Activated CD4-positive, alpha-beta T cell treated with anti-CD3 and anti-CD28 coated beads, Interleukin-2, amount 50 U/mL, for 4 hours (primary cell): ENCODE data around the gene KRTAP9-8.
"Not testable (repeated sequence)": the region's sequence is repeated elsewhere in the genome, so short reads cannot be mapped to it uniquely, and the experiment has no call there.

Source experiments
- DNase-seq, 2 experiments: peaks; one replicate each; pipeline ENCODE4 v3.0.0-alpha.2; 2020

Gene KRTAP9-8

GRCh38 chr17:41256291-41256685 lies 18.5 kb downstream of the KRTAP9-8 start:
- no peak for DNase-seq

- no peak for DNase-seq
Measured at GRCh38 chr17:41258406-41258805, 20.6 kb downstream of the KRTAP9-8 start.

- no peak for DNase-seq
Measured at GRCh38 chr17:41263212-41263611, 25.4 kb downstream of the KRTAP9-8 start.

DNA sequence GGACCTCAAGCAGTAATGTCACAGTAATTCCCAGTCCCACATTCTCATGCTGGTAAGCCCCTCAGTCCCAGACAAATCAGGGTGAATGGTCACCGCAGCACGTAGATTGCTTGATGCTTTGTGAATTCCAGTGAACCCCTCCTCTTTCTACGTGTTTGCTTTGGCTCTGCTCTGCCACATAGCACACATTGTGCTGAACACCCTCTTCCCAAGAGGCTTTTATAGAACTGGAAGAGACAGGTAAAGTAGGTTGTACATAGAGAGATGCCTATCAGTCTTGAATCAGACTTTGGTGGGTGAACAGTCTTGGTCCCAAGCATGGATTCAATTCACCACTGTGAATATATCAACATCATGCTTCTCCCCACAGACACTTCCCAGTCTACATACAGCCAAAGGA lies 26.8 kb downstream of the KRTAP9-8 start:
- no peak for DNase-seq

GRCh38 chr17:41265078-41265477 lies 27.3 kb downstream of the KRTAP9-8 start, which contains the start of gene KRTAP9-6:
Gene KRTAP9-6, plus strand, starts transcription at chr17:41265378. Its CDS starts 0 bp downstream, at chr17:41265378.
- no peak for DNase-seq

GRCh38 chr17:41267711-41268110 lies 29.9 kb downstream of the KRTAP9-8 start:
- DNase-seq: no peak

DNA sequence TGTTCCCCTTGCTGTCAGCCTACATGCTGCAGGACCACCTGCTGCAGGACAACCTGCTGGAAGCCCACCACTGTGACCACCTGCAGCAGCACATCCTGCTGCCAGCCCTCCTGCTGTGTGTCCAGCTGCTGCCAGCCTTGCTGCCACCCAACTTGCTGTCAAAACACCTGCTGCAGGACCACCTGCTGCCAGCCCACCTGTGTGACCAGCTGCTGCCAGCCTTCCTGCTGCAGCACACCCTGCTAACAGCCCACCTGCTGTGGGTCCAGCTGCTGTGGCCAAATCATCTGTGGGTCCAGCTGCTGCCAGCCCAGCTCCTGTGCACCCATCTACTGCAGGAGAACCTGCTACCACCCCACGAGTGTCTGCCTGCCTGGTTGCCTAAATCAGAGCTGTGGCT lies 33.5 kb downstream of the KRTAP9-8 start:
- DNase-seq: not testable (repeated sequence)

DNA sequence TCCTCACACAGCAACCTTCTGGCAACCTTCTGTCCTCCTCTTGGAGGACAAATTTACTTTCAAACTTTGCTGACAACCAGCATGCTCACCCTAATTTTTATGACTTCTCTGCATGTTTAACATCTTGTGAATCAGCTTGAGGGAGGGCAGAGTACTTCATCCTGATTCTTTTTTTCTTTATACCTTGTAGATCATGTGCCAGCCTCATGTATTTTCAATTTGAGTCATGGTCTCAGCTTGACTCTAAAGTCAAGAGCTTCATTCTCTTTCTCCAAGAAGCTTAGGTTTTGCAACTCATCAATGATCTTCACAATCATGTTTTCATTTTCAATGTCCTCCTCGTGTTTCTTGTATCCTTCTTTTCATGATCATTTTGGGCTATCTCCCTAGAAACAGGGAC lies 34.1 kb downstream of the KRTAP9-8 start:
- no peak for DNase-seq

DNA sequence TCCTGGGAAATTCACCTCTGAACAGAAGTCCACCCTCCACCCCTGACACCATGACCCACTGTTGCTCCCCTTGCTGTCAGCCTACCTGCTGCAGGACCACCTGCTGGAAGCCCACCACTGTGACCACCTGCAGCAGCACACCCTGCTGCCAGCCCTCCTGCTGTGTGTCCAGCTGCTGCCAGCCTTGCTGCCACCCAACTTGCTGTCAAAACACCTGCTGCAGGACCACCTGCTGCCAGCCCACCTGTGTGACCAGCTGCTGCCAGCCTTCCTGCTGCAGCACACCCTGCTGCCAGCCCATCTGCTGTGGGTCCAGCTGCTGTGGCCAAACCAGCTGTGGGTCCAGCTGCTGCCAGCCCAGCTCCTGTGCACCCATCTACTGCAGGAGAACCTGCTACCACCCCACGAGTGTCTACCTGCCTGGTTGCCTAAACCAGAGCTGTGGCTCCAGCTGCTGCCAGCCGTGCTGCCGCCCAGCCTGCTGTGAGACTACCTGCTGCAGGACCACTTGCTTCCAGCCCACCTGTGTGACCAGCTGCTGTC lies 37.9 kb downstream of the KRTAP9-8 start, which contains the start of gene KRTAP9-7:
Gene KRTAP9-7, plus strand, starts transcription at position 51 of the 543 bp plus-strand sequence. Its CDS starts 0 bp downstream, at position 51.
- not testable (repeated sequence) for DNase-seq

DNA sequence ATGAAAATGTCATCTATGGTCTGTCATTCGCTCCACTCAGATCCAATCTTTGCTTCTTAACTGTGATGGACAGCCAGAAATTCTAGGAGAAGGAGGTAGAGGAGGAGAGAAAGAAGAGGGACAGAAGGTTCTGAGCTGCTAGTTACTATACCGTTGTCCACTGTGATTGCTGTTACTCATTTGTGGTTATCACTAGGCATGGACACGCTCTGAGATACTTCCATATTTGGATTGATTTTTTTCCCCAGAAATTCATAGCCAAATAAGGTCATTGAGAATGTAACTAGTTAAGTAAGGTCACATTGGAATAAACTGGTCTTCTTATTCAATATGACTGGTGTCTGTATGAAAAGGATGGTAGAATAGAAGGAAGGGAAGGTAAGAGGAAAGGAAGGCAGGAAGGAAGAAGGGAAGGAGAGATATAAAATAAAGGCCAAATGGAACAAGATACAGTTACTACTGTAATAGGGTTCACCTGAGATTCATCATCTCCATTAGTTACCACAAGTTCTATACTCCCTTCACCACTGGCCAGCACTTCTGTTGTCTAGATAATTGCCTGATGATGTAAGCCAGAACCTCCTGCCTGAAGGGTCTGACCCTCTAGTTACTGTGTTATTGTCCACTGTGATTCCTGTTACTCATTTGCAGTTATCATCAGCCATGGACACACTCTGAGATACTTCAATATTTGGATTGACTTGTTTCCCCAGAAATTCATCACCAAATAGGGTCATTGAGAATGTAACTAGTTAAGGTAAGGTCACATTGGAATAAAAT lies 40.6 kb downstream of the KRTAP9-8 start:
- no peak for DNase-seq

DNA sequence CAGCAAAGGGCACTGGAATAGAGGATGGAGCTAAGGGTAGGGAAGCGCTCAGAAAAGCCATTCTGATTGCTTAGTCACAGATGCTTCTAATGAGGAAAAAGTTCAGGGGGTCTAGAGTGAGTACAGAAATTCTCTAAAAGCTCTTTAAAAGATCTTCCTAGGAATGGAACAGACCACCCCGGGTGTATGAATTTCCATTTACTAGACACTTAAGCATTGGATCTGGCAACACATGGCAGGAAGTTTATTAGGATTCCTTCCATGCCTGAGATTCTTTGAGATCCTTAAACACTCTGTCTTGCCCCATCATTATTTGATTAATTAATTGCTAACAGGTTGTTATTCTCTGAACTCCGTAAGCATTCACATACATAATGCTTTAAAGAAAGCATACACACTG lies 46.2 kb downstream of the KRTAP9-8 start:
- DNase-seq: no peak

GRCh38 chr17:41284546-41284945 lies 46.7 kb downstream of the KRTAP9-8 start:
- no peak for DNase-seq

DNA sequence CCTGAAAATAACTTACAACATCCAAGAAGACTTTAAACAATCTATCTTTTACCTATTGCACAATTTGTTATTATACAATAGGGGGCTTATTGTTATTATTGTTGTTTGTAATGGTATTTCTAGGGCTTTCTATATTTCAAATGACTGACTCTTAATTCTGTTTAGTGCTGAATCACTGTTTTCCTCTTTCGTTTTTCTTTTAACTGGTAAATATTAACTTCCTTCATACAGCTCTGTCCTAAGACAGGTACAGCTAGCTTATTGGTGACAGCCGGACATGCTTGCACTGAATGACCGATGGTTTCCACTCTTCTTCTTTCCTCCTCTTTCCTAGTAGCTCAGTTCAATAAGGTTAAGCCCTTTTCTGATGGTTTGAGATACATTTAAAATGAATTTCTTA lies 49.3 kb downstream of the KRTAP9-8 start:
- no peak for DNase-seq
